ENCODE measurements around the gene TMPRSS7.

DNA sequence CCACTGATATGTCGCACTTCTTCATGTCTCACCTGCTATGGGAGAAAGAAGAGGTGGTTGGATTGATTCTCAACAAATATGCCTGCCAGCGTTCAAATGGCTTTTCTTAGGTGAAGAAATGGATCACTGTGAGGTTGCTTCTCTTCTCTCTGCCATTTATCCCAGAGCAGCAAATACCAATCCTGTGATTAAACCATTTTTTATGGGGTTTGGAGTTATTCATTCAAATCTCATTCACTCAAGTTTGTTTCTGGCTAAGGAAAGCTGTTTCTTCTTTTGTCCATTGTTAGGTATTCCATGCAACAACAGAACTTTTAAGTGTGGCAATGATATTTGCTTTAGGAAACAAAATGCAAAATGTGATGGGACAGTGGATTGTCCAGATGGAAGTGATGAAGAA, 39.5 kb downstream of the TMPRSS7 start:
- TF ChIP-seq, protein P1, sequence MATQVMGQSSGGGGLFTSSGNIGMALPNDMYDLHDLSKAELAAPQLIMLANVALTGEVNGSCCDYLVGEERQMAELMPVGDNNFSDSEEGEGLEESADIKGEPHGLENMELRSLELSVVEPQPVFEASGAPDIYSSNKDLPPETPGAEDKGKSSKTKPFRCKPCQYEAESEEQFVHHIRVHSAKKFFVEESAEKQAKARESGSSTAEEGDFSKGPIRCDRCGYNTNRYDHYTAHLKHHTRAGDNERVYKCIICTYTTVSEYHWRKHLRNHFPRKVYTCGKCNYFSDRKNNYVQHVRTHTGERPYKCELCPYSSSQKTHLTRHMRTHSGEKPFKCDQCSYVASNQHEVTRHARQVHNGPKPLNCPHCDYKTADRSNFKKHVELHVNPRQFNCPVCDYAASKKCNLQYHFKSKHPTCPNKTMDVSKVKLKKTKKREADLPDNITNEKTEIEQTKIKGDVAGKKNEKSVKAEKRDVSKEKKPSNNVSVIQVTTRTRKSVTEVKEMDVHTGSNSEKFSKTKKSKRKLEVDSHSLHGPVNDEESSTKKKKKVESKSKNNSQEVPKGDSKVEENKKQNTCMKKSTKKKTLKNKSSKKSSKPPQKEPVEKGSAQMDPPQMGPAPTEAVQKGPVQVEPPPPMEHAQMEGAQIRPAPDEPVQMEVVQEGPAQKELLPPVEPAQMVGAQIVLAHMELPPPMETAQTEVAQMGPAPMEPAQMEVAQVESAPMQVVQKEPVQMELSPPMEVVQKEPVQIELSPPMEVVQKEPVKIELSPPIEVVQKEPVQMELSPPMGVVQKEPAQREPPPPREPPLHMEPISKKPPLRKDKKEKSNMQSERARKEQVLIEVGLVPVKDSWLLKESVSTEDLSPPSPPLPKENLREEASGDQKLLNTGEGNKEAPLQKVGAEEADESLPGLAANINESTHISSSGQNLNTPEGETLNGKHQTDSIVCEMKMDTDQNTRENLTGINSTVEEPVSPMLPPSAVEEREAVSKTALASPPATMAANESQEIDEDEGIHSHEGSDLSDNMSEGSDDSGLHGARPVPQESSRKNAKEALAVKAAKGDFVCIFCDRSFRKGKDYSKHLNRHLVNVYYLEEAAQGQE (IDR thresholded peaks at IDR 0.05; ENCODE audit: low read depth, low read length) = no peak
- TF ChIP-seq, protein P2, sequence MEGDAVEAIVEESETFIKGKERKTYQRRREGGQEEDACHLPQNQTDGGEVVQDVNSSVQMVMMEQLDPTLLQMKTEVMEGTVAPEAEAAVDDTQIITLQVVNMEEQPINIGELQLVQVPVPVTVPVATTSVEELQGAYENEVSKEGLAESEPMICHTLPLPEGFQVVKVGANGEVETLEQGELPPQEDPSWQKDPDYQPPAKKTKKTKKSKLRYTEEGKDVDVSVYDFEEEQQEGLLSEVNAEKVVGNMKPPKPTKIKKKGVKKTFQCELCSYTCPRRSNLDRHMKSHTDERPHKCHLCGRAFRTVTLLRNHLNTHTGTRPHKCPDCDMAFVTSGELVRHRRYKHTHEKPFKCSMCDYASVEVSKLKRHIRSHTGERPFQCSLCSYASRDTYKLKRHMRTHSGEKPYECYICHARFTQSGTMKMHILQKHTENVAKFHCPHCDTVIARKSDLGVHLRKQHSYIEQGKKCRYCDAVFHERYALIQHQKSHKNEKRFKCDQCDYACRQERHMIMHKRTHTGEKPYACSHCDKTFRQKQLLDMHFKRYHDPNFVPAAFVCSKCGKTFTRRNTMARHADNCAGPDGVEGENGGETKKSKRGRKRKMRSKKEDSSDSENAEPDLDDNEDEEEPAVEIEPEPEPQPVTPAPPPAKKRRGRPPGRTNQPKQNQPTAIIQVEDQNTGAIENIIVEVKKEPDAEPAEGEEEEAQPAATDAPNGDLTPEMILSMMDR (IDR thresholded peaks at IDR 0.05) = no peak
- TF ChIP-seq, protein P3, sequence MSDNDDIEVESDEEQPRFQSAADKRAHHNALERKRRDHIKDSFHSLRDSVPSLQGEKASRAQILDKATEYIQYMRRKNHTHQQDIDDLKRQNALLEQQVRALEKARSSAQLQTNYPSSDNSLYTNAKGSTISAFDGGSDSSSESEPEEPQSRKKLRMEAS (IDR thresholded peaks at IDR 0.05; ENCODE audit: low read depth) = no peak
- TF ChIP-seq FOXM1 (IDR thresholded peaks at IDR 0.05; ENCODE audit: low read depth) (no peak), EZH2phosphoT487 (IDR thresholded peaks at IDR 0.05; ENCODE audit: borderline replicate concordance, low read depth) (no peak), EP300 (IDR thresholded peaks at IDR 0.05; ENCODE audit: borderline replicate concordance in 1 of 2, low read depth in 1 of 2, low read length in 1 of 2) (no peak)

All from SK-N-SH (cell line).